Measurements from ENCODE around the gene MIP. TPM values are rescaled to one million over a fixed set of nuclear protein-coding genes. Genes with fewer than 3 reads are reported as not detected.
A peak's percentile ranks its signal among the peaks of the same experiment; 100 is the strongest.

Gene MIP
- total and polyA plus RNA-seq, 2 of the 13 experiments (the other 11 are each of a cell fraction or from before 2014, with no cell fraction given): not detected

DNA sequence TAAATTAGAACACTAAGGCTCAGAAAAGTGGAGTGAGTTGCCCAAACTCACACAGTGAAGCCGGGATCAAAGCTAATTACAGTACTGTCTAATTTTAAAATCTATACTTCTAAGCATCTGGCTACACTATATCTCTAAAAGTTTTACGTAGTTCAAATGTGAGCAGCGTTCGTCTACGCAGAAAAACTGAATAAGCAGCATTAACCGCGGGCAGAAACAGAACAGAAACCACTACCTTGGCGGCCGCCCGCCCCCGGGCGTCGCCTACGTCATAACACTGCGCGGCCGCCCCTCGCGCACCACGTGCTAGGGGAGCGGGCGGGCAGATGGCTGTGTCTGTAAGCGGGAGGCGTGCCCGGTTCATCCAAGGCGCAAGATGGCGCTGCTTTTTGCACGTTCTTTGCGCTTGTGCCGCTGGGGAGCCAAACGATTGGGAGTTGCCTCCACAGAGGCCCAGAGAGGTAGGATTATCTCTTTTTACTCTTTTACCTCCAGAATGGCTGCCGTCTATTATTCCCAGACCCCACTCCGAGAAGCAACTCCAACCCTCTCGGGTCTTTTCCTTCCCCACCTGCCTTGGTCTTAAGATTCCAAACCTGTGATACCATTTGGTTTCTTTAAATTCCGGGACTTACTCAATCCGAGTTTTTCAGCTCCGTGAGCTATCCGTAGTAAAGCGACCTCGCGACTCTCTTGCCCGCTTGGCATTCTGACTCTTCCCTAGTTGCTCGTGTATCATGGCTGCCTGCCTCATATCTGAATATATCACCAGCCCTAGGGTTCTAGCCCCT is 14.0 kb upstream of the MIP start, which contains the start of gene SPRYD4 (continued):
- TF ChIP-seq, protein P1, sequence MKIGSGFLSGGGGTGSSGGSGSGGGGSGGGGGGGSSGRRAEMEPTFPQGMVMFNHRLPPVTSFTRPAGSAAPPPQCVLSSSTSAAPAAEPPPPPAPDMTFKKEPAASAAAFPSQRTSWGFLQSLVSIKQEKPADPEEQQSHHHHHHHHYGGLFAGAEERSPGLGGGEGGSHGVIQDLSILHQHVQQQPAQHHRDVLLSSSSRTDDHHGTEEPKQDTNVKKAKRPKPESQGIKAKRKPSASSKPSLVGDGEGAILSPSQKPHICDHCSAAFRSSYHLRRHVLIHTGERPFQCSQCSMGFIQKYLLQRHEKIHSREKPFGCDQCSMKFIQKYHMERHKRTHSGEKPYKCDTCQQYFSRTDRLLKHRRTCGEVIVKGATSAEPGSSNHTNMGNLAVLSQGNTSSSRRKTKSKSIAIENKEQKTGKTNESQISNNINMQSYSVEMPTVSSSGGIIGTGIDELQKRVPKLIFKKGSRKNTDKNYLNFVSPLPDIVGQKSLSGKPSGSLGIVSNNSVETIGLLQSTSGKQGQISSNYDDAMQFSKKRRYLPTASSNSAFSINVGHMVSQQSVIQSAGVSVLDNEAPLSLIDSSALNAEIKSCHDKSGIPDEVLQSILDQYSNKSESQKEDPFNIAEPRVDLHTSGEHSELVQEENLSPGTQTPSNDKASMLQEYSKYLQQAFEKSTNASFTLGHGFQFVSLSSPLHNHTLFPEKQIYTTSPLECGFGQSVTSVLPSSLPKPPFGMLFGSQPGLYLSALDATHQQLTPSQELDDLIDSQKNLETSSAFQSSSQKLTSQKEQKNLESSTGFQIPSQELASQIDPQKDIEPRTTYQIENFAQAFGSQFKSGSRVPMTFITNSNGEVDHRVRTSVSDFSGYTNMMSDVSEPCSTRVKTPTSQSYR (CRISPR knock-in tag; IDR thresholded peaks at IDR 0.05; ENCODE audit: borderline replicate concordance): no peak
- peak; percentile 64; the same call in 1 of the 2 replicates for TF ChIP-seq ZNF33A (CRISPR knock-in tag; IDR thresholded peaks at IDR 0.05; ENCODE audit: borderline replicate concordance)
- TF ChIP-seq FOXJ3 (CRISPR knock-in tag; IDR thresholded peaks at IDR 0.05; ENCODE audit: borderline replicate concordance): 0 out of 2 replicates have a peak, but pooled peaks have one; percentile 12
- peak; percentile 93 for TF ChIP-seq ZNF614 (CRISPR knock-in tag; IDR thresholded peaks at IDR 0.05; ENCODE audit: borderline replicate concordance)
- TF ChIP-seq ZNF775 (CRISPR knock-in tag; IDR thresholded peaks at IDR 0.05; ENCODE audit: borderline replicate concordance): 0 out of 2 replicates have a peak, but pooled peaks have one; percentile 41
- 0 out of 2 replicates have a peak, but pooled peaks have one; percentile 21 for TF ChIP-seq ZNF256 (CRISPR knock-in tag; conservative IDR thresholded peaks at IDR 0.05)
- TF ChIP-seq ZNF296 (CRISPR knock-in tag; conservative IDR thresholded peaks at IDR 0.05): no peak
- TF ChIP-seq TAF1 (CRISPR knock-in tag; IDR thresholded peaks at IDR 0.05): peak; percentile 93
- peak; percentile 80; the same call in 1 of the 2 replicates for TF ChIP-seq ZNF562 (CRISPR knock-in tag; IDR thresholded peaks at IDR 0.05; ENCODE audit: borderline replicate concordance)
- peak; percentile 88; the same call in 1 of the 2 replicates for TF ChIP-seq ZNF101 (CRISPR knock-in tag; IDR thresholded peaks at IDR 0.05; ENCODE audit: borderline replicate concordance, low read depth)
- TF ChIP-seq ZNF629 (CRISPR knock-in tag; conservative IDR thresholded peaks at IDR 0.05): 0 out of 2 replicates have a peak, but pooled peaks have one; percentile 5
- 0 out of 2 replicates have a peak, but pooled peaks have one; percentile 34 for TF ChIP-seq JUNB (CRISPR knock-in tag; IDR thresholded peaks at IDR 0.05; ENCODE audit: borderline replicate concordance)
- TF ChIP-seq ZNF768 (CRISPR knock-in tag; IDR thresholded peaks at IDR 0.05): peak; percentile 51; the same call in 1 of the 2 replicates
- peak; percentile 55; the same call in 1 of the 2 replicates for TF ChIP-seq ZNF782 (CRISPR knock-in tag; IDR thresholded peaks at IDR 0.05; ENCODE audit: borderline replicate concordance)
- peak; percentile 39; the same call in 1 of the 2 replicates for TF ChIP-seq RFX5 (IDR thresholded peaks at IDR 0.05; ENCODE audit: low read depth, low read length)
- TF ChIP-seq ATM (IDR thresholded peaks at IDR 0.05; ENCODE audit: borderline replicate concordance): no peak
- TF ChIP-seq, protein P2, sequence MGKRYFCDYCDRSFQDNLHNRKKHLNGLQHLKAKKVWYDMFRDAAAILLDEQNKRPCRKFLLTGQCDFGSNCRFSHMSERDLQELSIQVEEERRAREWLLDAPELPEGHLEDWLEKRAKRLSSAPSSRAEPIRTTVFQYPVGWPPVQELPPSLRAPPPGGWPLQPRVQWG (CRISPR knock-in tag; IDR thresholded peaks at IDR 0.05; ENCODE audit: borderline replicate concordance, low read depth): no peak

Measured in HepG2 (cell line).